ENCODE results near the gene MRPL43.

DNA sequence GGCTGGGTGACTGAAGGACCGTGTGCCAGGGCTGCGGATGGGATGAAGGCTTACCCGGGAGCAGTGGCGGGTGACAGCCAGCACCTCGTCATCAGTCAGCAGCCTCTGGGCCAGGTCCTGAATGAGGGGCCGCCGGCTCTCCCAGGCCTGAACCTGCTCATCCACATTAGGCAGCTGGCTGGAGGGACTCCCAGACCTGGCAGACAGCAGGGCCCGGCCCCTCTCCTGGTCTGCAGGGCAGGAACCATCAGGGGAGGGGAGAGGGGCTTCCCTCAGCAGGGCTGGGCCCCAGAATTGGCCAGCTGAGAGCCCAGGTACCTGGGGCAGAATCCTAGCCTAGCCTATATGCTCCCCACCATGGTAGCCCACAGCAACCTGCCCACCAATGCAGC lies 28.3 kb upstream of the MRPL43 start:
- TF ChIP-seq, protein P1, sequence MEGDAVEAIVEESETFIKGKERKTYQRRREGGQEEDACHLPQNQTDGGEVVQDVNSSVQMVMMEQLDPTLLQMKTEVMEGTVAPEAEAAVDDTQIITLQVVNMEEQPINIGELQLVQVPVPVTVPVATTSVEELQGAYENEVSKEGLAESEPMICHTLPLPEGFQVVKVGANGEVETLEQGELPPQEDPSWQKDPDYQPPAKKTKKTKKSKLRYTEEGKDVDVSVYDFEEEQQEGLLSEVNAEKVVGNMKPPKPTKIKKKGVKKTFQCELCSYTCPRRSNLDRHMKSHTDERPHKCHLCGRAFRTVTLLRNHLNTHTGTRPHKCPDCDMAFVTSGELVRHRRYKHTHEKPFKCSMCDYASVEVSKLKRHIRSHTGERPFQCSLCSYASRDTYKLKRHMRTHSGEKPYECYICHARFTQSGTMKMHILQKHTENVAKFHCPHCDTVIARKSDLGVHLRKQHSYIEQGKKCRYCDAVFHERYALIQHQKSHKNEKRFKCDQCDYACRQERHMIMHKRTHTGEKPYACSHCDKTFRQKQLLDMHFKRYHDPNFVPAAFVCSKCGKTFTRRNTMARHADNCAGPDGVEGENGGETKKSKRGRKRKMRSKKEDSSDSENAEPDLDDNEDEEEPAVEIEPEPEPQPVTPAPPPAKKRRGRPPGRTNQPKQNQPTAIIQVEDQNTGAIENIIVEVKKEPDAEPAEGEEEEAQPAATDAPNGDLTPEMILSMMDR (IDR thresholded peaks at IDR 0.05) = no peak
- no peak for TF ChIP-seq EZH2 (IDR thresholded peaks at IDR 0.05)

Measured in neural progenitor cell (in vitro differentiated cells).